Body of pancreas (tissue), 4 donors: Measurements from ENCODE around the gene MAN1B1. TPM values are rescaled to one million over a fixed set of nuclear protein-coding genes. Genes with fewer than 3 reads are reported as not detected.
A peak's percentile ranks its signal among the peaks of the same experiment; 100 is the strongest.

Experiments
- ATAC-seq: fragments of 150-250 bp; one replicate; pipeline ENCODE4 v1.9.1; 2016
- DNase-seq, 4 donors: peaks; one replicate each; pipeline ENCODE4 v3.0.0-alpha.2; 2019
- H3K27ac ChIP-seq, 4 donors: fragments of 200-600 bp; sonication (generic); 1 replicate in 3 of 4; 2 replicates in 1 of 4; pipeline versions ENCODE4 v1.5.1 to v1.6.1; 2016 to 2019; ENCODE audit warnings: mild to moderate bottlenecking in 1 of 4, mixed read lengths in 1 of 4, moderate library complexity in 1 of 4
- H3K27me3 ChIP-seq, 2 donors: fragments of 200-600 bp; sonication (generic); one replicate each; pipeline ENCODE4 v1.6.0; 2016; ENCODE audit warnings: mild to moderate bottlenecking in 1 of 2
- H3K36me3 ChIP-seq, 2 donors: fragments of 200-600 bp; sonication (generic); replicated peaks in 1 of 2; 2 replicates each; pipeline ENCODE4 v1.5.1; 2016; ENCODE audit warnings: low read depth in 2 of 2; ENCODE audit not compliant: insufficient read depth in 1 of 2
- H3K4me1 ChIP-seq: fragments of 200-600 bp; sonication (generic); one replicate; pipeline ENCODE4 v1.6.0; 2016
- H3K4me3 ChIP-seq, 2 donors: fragments of 200-600 bp; sonication (generic); 1 replicate in 1 of 2; 2 replicates in 1 of 2; pipeline ENCODE4 v1.5.1; 2016 to 2019
- H3K9me3 ChIP-seq, 3 donors: fragments of 200-600 bp; sonication (generic); 1 replicate in 2 of 3; 2 replicates in 1 of 3; pipeline ENCODE4 v1.5.1; 2016
- POLR2A ChIP-seq, 3 donors: fragments of 450-650 bp; IDR thresholded peaks; one replicate each; pipeline ENCODE4 v1.6.1; 2016; ENCODE audit warnings: antibody characterized with exemption in 3 of 3, mild to moderate bottlenecking in 2 of 3
- WGBS, 2 donors: methylation state at CpG; one replicate each; pipeline ENCODE4 v1.1.5; 2017; 5-methylcytosine and 5-hydroxymethylcytosine counted together
- intact Hi-C: fragments of 100-400 bp; cut with DNase I; formaldehyde crosslinking; loops from one replicate; pipeline ENCODE4 v1.15.1; 2023
- total RNA-seq, 2 donors: library from RNA; depleted of rRNA; stranded (reverse); fragments of >200 nt; gene quantifications; one replicate each; pipeline ENCODE4 v1.1.0, GENCODE V29; 2016
- TF ChIP-seq, protein P1 (sequence below), 7 experiments: fragments of 450-650 bp in 4 of 7; fragments of 200-600 bp in 3 of 7; sonication (generic) in 3 of 7; IDR thresholded peaks; one replicate each; pipeline ENCODE4 v1.5.1; 2016 to 2019; ENCODE audit warnings: antibody characterized with exemption in 7 of 7

MAN1B1 gene
- total RNA-seq, 2 donors from 2014 or later, result 32.6 to 34.2 TPM

DNA sequence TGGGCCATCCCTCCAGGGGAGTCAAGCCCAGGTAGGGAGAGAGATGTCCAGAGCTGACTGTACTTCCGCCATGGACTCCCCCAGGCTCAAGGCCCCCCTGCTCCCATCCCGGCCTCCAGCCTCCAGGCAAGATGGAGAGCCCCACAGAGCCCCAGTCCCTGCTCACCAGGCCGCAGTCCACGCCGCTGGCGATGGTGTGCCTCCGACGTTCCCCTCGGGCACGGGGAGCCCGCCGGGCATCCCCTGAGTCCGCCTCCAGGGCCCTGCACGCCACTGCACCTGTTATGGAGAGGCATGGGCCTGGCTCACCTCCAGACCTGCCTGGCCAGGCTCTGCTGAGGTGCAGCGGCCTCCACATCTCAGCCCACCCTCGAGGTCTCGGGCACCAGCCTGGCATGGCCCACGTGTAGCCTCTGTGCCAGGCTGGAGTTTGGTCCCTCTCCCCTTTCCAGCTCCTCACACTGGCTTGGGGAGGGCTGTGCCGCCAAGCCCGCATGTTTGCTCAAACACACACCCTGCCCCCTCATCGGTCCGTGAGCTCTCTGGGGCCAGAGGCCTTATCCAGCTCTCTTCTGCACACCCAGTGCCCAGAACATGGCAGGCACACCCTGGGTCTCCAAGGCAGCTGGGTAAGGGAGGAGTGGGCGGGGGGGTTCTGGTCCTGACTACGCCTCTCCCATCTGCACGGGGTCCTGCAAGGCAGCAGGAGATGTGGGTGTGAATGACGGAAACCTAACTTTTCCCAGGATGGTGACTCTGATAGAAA is 20.5 kb upstream of the MAN1B1 start:
- H3K9me3 ChIP-seq, result no peaks in the 10 kb centered on the region
- H3K27me3 ChIP-seq, result no peaks in the 10 kb centered on the region
- DNase-seq (no peak), ATAC-seq (no peak)
- H3K27ac ChIP-seq, result no peak overlapping the region
- H3K4me1 ChIP-seq, result peaks cover 26% of the 10 kb centered on the region
- no peak for TF ChIP-seq POLR2A (IDR thresholded peaks at IDR 0.05)
- TF ChIP-seq, protein P1, sequence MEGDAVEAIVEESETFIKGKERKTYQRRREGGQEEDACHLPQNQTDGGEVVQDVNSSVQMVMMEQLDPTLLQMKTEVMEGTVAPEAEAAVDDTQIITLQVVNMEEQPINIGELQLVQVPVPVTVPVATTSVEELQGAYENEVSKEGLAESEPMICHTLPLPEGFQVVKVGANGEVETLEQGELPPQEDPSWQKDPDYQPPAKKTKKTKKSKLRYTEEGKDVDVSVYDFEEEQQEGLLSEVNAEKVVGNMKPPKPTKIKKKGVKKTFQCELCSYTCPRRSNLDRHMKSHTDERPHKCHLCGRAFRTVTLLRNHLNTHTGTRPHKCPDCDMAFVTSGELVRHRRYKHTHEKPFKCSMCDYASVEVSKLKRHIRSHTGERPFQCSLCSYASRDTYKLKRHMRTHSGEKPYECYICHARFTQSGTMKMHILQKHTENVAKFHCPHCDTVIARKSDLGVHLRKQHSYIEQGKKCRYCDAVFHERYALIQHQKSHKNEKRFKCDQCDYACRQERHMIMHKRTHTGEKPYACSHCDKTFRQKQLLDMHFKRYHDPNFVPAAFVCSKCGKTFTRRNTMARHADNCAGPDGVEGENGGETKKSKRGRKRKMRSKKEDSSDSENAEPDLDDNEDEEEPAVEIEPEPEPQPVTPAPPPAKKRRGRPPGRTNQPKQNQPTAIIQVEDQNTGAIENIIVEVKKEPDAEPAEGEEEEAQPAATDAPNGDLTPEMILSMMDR (IDR thresholded peaks at IDR 0.05), result no peak
- WGBS, 2 donors, result 77 to 86% methylated on average over 9 to 26 of the region's 26 CpGs
- no peak overlapping the region for H3K4me3 ChIP-seq
- no peaks in the 10 kb centered on the region for H3K36me3 ChIP-seq
- intact Hi-C loops, result no loop called here

DNA sequence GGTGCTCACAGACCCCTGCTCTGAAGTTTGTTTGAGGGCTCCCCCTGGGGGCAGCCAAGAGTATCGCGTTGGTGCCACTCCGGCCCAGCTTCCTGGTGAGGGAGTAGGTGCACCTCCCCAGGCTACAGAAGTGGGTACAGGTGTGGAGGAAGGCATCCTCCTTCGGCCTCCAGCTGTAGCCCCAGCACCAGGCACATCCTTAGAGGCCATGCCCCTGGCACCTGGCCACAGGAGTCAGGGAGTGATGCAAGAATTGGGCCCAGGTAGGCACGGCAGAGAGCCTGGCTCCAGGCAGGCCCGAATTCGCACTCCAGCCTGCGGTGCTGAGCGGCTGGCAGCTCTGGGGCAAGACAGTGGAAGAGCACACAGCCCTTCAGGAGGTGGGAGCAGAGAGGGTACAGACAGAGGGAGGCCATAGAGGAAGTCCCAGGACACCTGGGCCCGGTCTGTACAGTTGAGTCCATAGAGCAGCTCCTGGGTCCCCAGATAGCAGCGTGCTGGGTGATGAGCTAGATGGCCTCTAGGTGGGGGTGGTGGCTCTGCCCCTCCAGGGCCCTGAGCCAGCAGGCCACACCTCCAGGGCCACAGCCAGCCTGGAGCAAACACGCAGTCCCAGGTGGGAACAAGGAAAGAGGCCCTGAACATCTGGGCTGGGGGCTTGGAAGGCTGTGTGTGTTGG is 18.8 kb upstream of the MAN1B1 start:
- intact Hi-C loops, result no loop called here
- H3K4me1 ChIP-seq, result peaks cover 30% of the 10 kb centered on the region
- 49 to 69% methylated on average over 7 to 12 of the region's 12 CpGs for WGBS, 2 donors
- no peak overlapping the region for H3K4me3 ChIP-seq
- peak; percentile 47 for ATAC-seq
- TF ChIP-seq, protein P1 (IDR thresholded peaks at IDR 0.05), result peak; percentile 56 to 94 (median 86)
- TF ChIP-seq POLR2A (IDR thresholded peaks at IDR 0.05), result no peak
- peak; percentile 84 to 87 (median 84) for DNase-seq
- no peak overlapping the region for H3K27ac ChIP-seq
- no peaks in the 10 kb centered on the region for H3K36me3 ChIP-seq
- H3K27me3 ChIP-seq, result no peaks in the 10 kb centered on the region
- no peaks in the 10 kb centered on the region for H3K9me3 ChIP-seq

DNA sequence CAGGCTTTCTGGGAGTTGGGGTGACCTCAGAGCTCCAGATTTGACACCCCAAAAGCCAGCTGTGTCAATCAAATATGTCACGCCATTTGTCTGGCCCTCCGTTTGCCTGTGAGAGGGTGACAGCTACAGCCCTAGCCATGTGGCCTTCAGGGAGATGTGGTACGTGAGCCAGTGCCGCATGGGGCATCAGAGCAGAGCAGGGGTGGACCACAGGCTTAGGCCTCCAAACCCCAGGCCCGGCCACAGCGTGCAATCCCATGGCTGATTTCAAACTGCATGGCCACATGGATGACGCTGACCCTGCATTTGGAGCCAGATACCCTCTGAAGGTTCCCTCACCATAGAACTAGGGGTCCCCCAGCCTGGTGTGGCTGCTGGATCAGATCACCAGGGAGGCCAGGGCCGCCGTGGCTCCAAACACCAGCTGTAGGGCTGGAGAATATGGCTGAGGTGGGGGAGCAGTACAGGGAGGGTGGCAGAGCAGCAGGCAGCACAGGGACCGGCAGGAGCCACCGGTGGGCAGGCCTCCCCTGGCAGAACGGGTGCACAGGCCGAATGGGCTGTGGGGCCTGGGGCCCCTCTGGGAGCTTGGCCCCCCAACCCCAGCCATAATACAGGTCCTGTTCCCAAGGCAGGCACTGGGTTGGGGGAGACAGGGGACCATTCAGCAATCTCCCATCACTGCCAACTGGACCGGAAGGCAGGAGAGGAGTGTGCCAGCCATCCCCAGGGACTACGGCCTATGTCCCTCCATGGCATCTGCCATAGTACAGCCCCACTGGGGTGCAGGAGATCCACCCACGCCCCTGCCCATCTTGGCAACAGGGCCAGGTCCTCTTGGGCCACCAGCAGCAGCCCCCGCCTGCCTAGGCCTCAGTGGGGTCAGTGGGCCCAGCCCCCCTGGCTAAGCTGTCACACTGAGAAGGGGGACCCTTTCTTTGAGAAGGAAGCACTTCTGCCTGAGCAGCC is 18.0 kb upstream of the MAN1B1 start:
- no peaks in the 10 kb centered on the region for H3K27me3 ChIP-seq
- no peaks in the 10 kb centered on the region for H3K9me3 ChIP-seq
- intact Hi-C loops, result no loop called here
- no peak for TF ChIP-seq POLR2A (IDR thresholded peaks at IDR 0.05)
- TF ChIP-seq, protein P1 (IDR thresholded peaks at IDR 0.05), result no peak
- H3K4me3 ChIP-seq, result no peak overlapping the region
- H3K4me1 ChIP-seq, result peaks cover 29% of the 10 kb centered on the region
- ATAC-seq, result no peak
- no peak overlapping the region for H3K27ac ChIP-seq
- no peaks in the 10 kb centered on the region for H3K36me3 ChIP-seq
- 78 to 87% methylated on average over 3 to 17 of the region's 17 CpGs for WGBS, 2 donors
- DNase-seq, result no peak

DNA sequence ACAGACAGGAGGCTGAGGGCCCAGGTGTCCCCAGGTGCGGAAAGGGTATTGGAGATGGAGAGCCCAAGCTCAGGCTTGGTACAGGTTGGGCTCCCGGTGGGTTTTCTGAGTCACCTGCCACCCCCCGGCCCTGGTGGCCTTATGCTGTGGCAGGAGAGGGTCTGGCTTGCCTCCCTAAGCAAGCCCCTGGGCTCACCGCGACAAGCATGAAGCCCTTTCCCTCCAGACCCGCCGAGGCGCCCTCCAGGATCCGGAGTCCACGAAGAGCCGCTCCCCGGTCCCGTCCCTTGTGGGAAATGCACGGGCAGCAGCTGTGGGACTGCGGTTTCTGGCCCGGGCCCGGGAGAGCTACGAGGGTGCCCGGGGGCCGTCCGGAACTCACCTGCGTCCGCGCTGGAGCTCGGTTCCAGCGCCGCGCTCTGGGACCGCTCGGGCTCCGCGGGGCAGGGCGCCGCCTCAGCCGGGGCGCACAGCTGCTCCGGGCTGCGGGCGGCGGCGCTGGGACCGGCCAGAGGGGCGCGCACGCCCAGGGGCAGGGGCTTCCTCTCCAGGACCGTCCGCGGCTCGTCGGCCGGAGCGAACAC is 17.2 kb upstream of the MAN1B1 start:
- H3K27ac ChIP-seq, result no peak overlapping the region

More for the DNA sequence above, 17.2 kb upstream of the MAN1B1 start:
- WGBS, 2 donors, result 6% methylated on average over 51 of the region's 52 CpGs; no CpG with 5 or more reads in 1 of the 2 donors
- DNase-seq (no peak), ATAC-seq (no peak)
- H3K27me3 ChIP-seq, result no peaks in the 10 kb centered on the region
- H3K9me3 ChIP-seq, result no peaks in the 10 kb centered on the region
- TF ChIP-seq, protein P1 (IDR thresholded peaks at IDR 0.05), result no peak
- TF ChIP-seq POLR2A (IDR thresholded peaks at IDR 0.05), result no peak
- no peak overlapping the region for H3K4me3 ChIP-seq
- H3K4me1 ChIP-seq, result peaks cover 24% of the 10 kb centered on the region
- no peaks in the 10 kb centered on the region for H3K36me3 ChIP-seq
- intact Hi-C loops, result no loop called here
